HepG2 (cell line): Measurements from ENCODE around the gene DIAPH1. TPM values are rescaled to one million over a fixed set of nuclear protein-coding genes. Genes with fewer than 3 reads are reported as not detected.
A peak's percentile ranks its signal among the peaks of the same experiment; 100 is the strongest.

Source experiments
- ATAC-seq: fragments of 200-7000 bp; cut with Tn5 transposase; 3 replicates; pipeline ENCODE4 v1.9.1; 2020; ENCODE audit warnings: mild to moderate bottlenecking, moderate library complexity
- BruUV-seq: library from RNA; stranded (reverse); fragments of 400-500 nt; replicated peaks from 2 replicates; lab custom pipeline; 2021; lab: Mats Ljungman, UMichigan
- CTCF ChIA-PET: fragments of 300-600 bp; formaldehyde crosslinking; extraction: SDS; loops from one replicate; lab custom pipeline; 2021; ENCODE audit warnings: low total read pairs, inconsistent platforms, low intra/inter-chr PET ratio; lab: Yijun Ruan, JAX
- POLR2A ChIA-PET: fragments of 350-600 bp; sonication (Branson Sonifier 250); formaldehyde crosslinking; loops from one replicate; lab custom pipeline; 2020; ENCODE audit warnings: antibody characterized with exemption, inconsistent platforms; lab: Yijun Ruan, JAX
- DNase-seq: peaks from one replicate; pipeline ENCODE4 v3.0.0-alpha.2; 2015; ENCODE audit warnings: low spot score
- FAIRE-seq: peaks from 3 replicates; lab custom pipeline; 2011; peaks lifted over from hg19 to GRCh38; lab: Jason Lieb, UNC
- H2AFZ ChIP-seq: one replicate; pipeline ENCODE4 v1.6.1; 2011; ENCODE audit warnings: low read length, inconsistent platforms
- H3K27ac ChIP-seq: fragments of 300-600 bp; 3 replicates; pipeline ENCODE4 v1.8.0; 2011; ENCODE audit warnings: mixed run types, mild to moderate bottlenecking, mixed read lengths, low read length, inconsistent platforms; ENCODE audit not compliant: insufficient read depth; ENCODE audit errors: extremely low read length
- H3K27me3 ChIP-seq, 2 experiments: fragments of 200-600 bp in 1 of 2; 2 replicates in 1 of 2; 3 replicates in 1 of 2; pipeline versions ENCODE4 v1.6.0 to v1.8.0; 2011; ENCODE audit warnings: low read length in 2 of 2, mild to moderate bottlenecking in 2 of 2, moderate library complexity in 2 of 2, inconsistent platforms in 1 of 2; ENCODE audit not compliant: insufficient read depth in 2 of 2, control insufficient read depth in 1 of 2
- H3K36me3 ChIP-seq, 2 experiments: fragments of 200-600 bp in 1 of 2; replicated peaks in 1 of 2; 2 replicates in 1 of 2; 3 replicates in 1 of 2; pipeline versions ENCODE4 v1.5.1 to v1.8.0; 2011; ENCODE audit warnings: low read length in 2 of 2, inconsistent platforms in 1 of 2; ENCODE audit not compliant: insufficient read depth in 2 of 2, control insufficient read depth in 1 of 2
- H3K4me1 ChIP-seq: 2 replicates; pipeline ENCODE4 v1.5.1; 2012; ENCODE audit warnings: low read length, inconsistent platforms; ENCODE audit not compliant: insufficient read depth
- H3K4me2 ChIP-seq: 2 replicates; pipeline ENCODE4 v1.6.0; 2011; ENCODE audit warnings: low read depth, low read length, inconsistent platforms
- H3K4me3 ChIP-seq, 3 experiments: fragments of 200-600 bp in 1 of 3; sonication (generic), shearing (Covaris generic) in 1 of 3; replicated peaks in 1 of 3; 2 replicates each; pipeline ENCODE4 v1.5.1; 2011 to 2016; ENCODE audit warnings: low read length in 3 of 3, inconsistent platforms in 2 of 3, low read depth in 2 of 3, mild to moderate bottlenecking in 2 of 3, control low read depth in 1 of 3, mixed read lengths in 1 of 3; ENCODE audit not compliant: insufficient read depth in 1 of 3
- H3K79me2 ChIP-seq: one replicate; pipeline ENCODE4 v1.6.1; 2011; ENCODE audit warnings: low read length, inconsistent platforms; ENCODE audit not compliant: insufficient read depth
- H3K9ac ChIP-seq: 2 replicates; pipeline ENCODE4 v1.6.0; 2011; ENCODE audit warnings: mild to moderate bottlenecking, low read depth, low read length, inconsistent platforms; ENCODE audit not compliant: insufficient read depth
- H3K9me3 ChIP-seq: 2 replicates; pipeline ENCODE4 v1.5.1; 2012; ENCODE audit warnings: mild to moderate bottlenecking, low read length
- H4K20me1 ChIP-seq: 2 replicates; pipeline ENCODE4 v1.6.0; 2011; ENCODE audit warnings: inconsistent platforms, mild to moderate bottlenecking, low read length, moderate library complexity; ENCODE audit not compliant: insufficient read depth
- BCL3 ChIP-seq: sonication (generic); formaldehyde crosslinking; IDR thresholded peaks from 2 replicates; pipeline ENCODE4 v1.5.1; 2020; ENCODE audit warnings: mild to moderate bottlenecking, missing genetic modification reagents, moderate library complexity
- ELF1 ChIP-seq: sonication (generic); formaldehyde crosslinking; IDR thresholded peaks from 2 replicates; pipeline ENCODE4 v1.4.0; 2020; ENCODE audit warnings: missing genetic modification reagents
- HINFP ChIP-seq: sonication (generic); formaldehyde crosslinking; IDR thresholded peaks from 2 replicates; pipeline ENCODE4 v1.4.0; 2020; ENCODE audit warnings: low read depth, mild to moderate bottlenecking, missing genetic modification reagents
- PHF20 ChIP-seq: sonication (generic); formaldehyde crosslinking; IDR thresholded peaks from 2 replicates; pipeline ENCODE4 v1.5.0; 2020; ENCODE audit warnings: mild to moderate bottlenecking, missing genetic modification reagents
- ZGPAT ChIP-seq: IDR thresholded peaks from 2 replicates; pipeline ENCODE4 v1.6.1; 2016; ENCODE audit warnings: mild to moderate bottlenecking
- ZNF318 ChIP-seq: sonication (generic); formaldehyde crosslinking; IDR thresholded peaks from 2 replicates; pipeline ENCODE4 v1.4.0; 2020; ENCODE audit warnings: mild to moderate bottlenecking, missing genetic modification reagents
- ZNF383 ChIP-seq: sonication (generic); formaldehyde crosslinking; IDR thresholded peaks from 2 replicates; pipeline ENCODE4 v1.4.0; 2020; ENCODE audit warnings: missing genetic modification reagents, mild to moderate bottlenecking, borderline replicate concordance
- WGBS: methylation state at CpG from one replicate; pipeline ENCODE4 v1.1.6; 2017; ENCODE audit warnings: low lambda C conversion rate; 5-methylcytosine and 5-hydroxymethylcytosine counted together
- in situ Hi-C: cut with HindIII; loops from 2 replicates; pipeline ENCODE4 v1.10.0; 2017; ENCODE audit warnings: low pct_unique_long_range_greater_than_20kb; ENCODE audit not compliant: extremely low pct_ligation_motif_present
- intact Hi-C: fragments of 100-400 bp; cut with micrococcal nuclease; formaldehyde crosslinking; loops from one replicate; pipeline ENCODE4 v1.10.0; 2022; ENCODE audit not compliant: unreplicated experiment
- polyA plus RNA-seq, 8 experiments: library from polyadenylated mRNA; depleted of rRNA in 3 of 8; stranded (reverse) in 7 of 8; unstranded in 1 of 8; fragments of >200 nt; fragmentation: Illumina TruSeq in 4 of 8; extraction: Trizol in 4 of 8; gene quantifications; 2 replicates each; pipeline versions ENCODE4 v1.2.1 to v1.2.3, GENCODE V29; 2011 to 2016; ENCODE audit warnings: low read depth in 4 of 8, missing spikeins in 1 of 8, mixed read lengths in 1 of 8; ENCODE audit not compliant: insufficient read depth in 1 of 8
- total RNA-seq, 5 experiments: library from RNA; depleted of rRNA; stranded (reverse); fragments of >200 nt; fragmentation: Illumina TruSeq; extraction: Trizol; gene quantifications; 2 replicates each; pipeline ENCODE4 v1.2.3, GENCODE V29; 2016; ENCODE audit warnings: low read depth in 1 of 5

The DIAPH1 gene
- total and polyA plus RNA-seq, 2 of the 13 experiments (the other 11 are each of a cell fraction or from before 2014, with no cell fraction given), result 25.1 to 33.9 TPM

GRCh38 chr5:141651728-141652105 lies 32.9 kb upstream of the DIAPH1 start (continued):
- no peak for TF ChIP-seq ZNF318 (CRISPR knock-in tag)

GRCh38 chr5:141650851-141651727 lies 32.3 kb upstream of the DIAPH1 start, which contains the start of gene FCHSD1:
FCHSD1 (minus strand) TSS chr5:141651418; CDS start chr5:141651368, 50 bp downstream.
- peak; percentile 63 for DNase-seq
- no peaks in the 10 kb centered on the region for H3K9me3 ChIP-seq
- H2AFZ ChIP-seq, result peak within 1 kb of the TSS; percentile 32
- peaks cover 17% of the 10 kb centered on the region for H3K4me1 ChIP-seq
- H3K36me3 ChIP-seq, result no peaks in the 10 kb centered on the region
- in situ Hi-C loops, result no loop called here
- H3K79me2 ChIP-seq, result no peaks in the 10 kb centered on the region
- ChIA-PET CTCF (no interaction called here), POLR2A (interaction anchor here (0.6 to 1.4 kb wide), 4 partner anchors 8 to 33 kb away, joined by 3 to 15 read pairs (median 3); partner anchors contain the start of genes DIAPH1, HDAC3 and RELL2)
- FAIRE-seq, result no peak
- H3K9ac ChIP-seq, result peak within 1 kb of the TSS; percentile 58; the same call in 1 of the 2 replicates
- H3K27ac ChIP-seq, result no peak within 1 kb of the TSS
- peak within 1 kb of the TSS; percentile 88 for H3K4me2 ChIP-seq
- no TSS peak for BruUV-seq
- H3K27me3 ChIP-seq, result peaks cover 5 to 10% of the 10 kb centered on the region in 2 experiments; a peak in 4 of 5 replicates
- H4K20me1 ChIP-seq, result no peaks in the 10 kb centered on the region
- H3K4me3 ChIP-seq, result peak within 1 kb of the TSS; percentile 79 to 86 (median 85)
- peak; percentile 90 for ATAC-seq
- intact Hi-C loops, result no loop called here
- 19% methylated on average over 21 of the region's 50 CpGs for WGBS
- 0 out of 2 replicates have a peak, but pooled peaks have one; percentile 58 for TF ChIP-seq ZNF383
- no peak for TF ChIP-seq BCL3
- peak; percentile 25; the same call in 1 of the 2 replicates for TF ChIP-seq ZGPAT (CRISPR knock-in tag)
- peak; percentile 77 for TF ChIP-seq ELF1 (CRISPR knock-in tag)
- TF ChIP-seq PHF20 (CRISPR knock-in tag), result peak; percentile 33; the same call in 1 of the 2 replicates
- 0 out of 2 replicates have a peak, but pooled peaks have one; percentile 55 for TF ChIP-seq HINFP (CRISPR knock-in tag)
